ENCODE data around the gene INSRR.

Gene INSRR

DNA sequence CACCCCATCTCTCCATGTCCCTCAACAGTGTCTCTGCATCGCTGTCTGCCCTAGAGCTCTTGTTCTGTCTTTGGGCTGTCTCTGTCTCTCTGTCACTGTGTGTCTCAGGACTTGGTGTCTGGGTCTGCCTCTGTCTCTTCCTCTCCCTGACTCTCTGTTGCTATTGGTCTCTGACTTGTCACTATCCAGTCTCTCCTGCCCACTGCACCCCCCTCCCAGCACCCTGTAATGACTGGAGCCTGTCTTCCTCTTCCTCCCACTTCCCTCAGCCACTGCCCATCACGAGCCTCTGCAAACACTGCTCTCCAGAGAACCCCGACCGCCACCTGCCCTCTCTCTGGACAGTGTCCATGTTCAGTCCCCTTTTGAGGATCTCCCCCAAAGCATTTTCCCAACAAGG, 46.7 kb upstream of the INSRR start:
- TF ChIP-seq, protein P1, sequence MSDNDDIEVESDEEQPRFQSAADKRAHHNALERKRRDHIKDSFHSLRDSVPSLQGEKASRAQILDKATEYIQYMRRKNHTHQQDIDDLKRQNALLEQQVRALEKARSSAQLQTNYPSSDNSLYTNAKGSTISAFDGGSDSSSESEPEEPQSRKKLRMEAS (IDR thresholded peaks at IDR 0.05): no peak
- TF ChIP-seq CREB1 (IDR thresholded peaks at IDR 0.05; ENCODE audit: low read depth): no peak
- no peak for TF ChIP-seq YY1 (IDR thresholded peaks at IDR 0.05; ENCODE audit: low read depth)
- TF ChIP-seq, protein P2, sequence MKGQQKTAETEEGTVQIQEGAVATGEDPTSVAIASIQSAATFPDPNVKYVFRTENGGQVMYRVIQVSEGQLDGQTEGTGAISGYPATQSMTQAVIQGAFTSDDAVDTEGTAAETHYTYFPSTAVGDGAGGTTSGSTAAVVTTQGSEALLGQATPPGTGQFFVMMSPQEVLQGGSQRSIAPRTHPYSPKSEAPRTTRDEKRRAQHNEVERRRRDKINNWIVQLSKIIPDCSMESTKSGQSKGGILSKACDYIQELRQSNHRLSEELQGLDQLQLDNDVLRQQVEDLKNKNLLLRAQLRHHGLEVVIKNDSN (IDR thresholded peaks at IDR 0.05): no peak
- TF ChIP-seq EP300 (IDR thresholded peaks at IDR 0.05; ENCODE audit: borderline replicate concordance): no peak
- no peak for TF ChIP-seq RAD21 (IDR thresholded peaks at IDR 0.05; ENCODE audit: low read depth)
- TF ChIP-seq TAF1 (IDR thresholded peaks at IDR 0.05; ENCODE audit: low read depth): no peak
- TF ChIP-seq TEAD4 (IDR thresholded peaks at IDR 0.05): no peak
- TF ChIP-seq REST (IDR thresholded peaks at IDR 0.05; ENCODE audit: low read depth): no peak
- no peak for TF ChIP-seq CEBPB (IDR thresholded peaks at IDR 0.05)
- TF ChIP-seq ZBTB7A (IDR thresholded peaks at IDR 0.05; ENCODE audit: low read depth): no peak
- no peak for TF ChIP-seq FOXM1 (IDR thresholded peaks at IDR 0.05; ENCODE audit: borderline replicate concordance, low read depth)
- no peak for TF ChIP-seq EGR1 (IDR thresholded peaks at IDR 0.05)
- no peak for TF ChIP-seq NFIC (IDR thresholded peaks at IDR 0.05)
- TF ChIP-seq TCF12 (IDR thresholded peaks at IDR 0.05; ENCODE audit: low read depth): no peak

DNA sequence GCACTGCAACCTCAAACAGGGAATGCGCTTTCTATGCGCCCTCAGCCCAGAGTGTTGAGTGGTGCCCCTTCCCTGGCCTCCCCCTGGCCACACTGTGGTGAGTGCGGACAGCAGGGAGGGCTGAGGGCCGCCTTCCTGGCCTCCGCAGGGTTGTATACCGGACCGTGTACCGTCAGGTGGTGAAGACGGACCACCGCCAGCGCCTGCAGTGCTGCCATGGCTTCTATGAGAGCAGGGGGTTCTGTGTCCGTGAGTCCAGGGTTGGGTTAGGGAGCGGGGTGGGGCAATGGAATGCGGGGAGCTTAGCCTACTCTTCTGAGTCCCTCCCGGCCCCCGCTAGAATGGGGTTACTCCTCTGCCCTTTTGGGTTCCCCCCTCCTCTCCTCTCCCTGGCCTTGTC, 46.3 kb upstream of the INSRR start:
- TF ChIP-seq ZBTB7A (IDR thresholded peaks at IDR 0.05; ENCODE audit: low read depth): no peak
- TF ChIP-seq EGR1 (IDR thresholded peaks at IDR 0.05): no peak
- no peak for TF ChIP-seq NFIC (IDR thresholded peaks at IDR 0.05)
- TF ChIP-seq REST (IDR thresholded peaks at IDR 0.05; ENCODE audit: low read depth): no peak
- TF ChIP-seq, protein P1 (IDR thresholded peaks at IDR 0.05): no peak
- no peak for TF ChIP-seq RAD21 (IDR thresholded peaks at IDR 0.05; ENCODE audit: low read depth)
- TF ChIP-seq FOXM1 (IDR thresholded peaks at IDR 0.05; ENCODE audit: borderline replicate concordance, low read depth): no peak
- TF ChIP-seq YY1 (IDR thresholded peaks at IDR 0.05; ENCODE audit: low read depth): no peak
- no peak for TF ChIP-seq EP300 (IDR thresholded peaks at IDR 0.05; ENCODE audit: borderline replicate concordance)
- TF ChIP-seq TCF12 (IDR thresholded peaks at IDR 0.05; ENCODE audit: low read depth): no peak
- no peak for TF ChIP-seq TEAD4 (IDR thresholded peaks at IDR 0.05)
- TF ChIP-seq, protein P2 (IDR thresholded peaks at IDR 0.05): no peak
- TF ChIP-seq TAF1 (IDR thresholded peaks at IDR 0.05; ENCODE audit: low read depth): no peak
- TF ChIP-seq CREB1 (IDR thresholded peaks at IDR 0.05; ENCODE audit: low read depth): no peak
- TF ChIP-seq CEBPB (IDR thresholded peaks at IDR 0.05): no peak

DNA sequence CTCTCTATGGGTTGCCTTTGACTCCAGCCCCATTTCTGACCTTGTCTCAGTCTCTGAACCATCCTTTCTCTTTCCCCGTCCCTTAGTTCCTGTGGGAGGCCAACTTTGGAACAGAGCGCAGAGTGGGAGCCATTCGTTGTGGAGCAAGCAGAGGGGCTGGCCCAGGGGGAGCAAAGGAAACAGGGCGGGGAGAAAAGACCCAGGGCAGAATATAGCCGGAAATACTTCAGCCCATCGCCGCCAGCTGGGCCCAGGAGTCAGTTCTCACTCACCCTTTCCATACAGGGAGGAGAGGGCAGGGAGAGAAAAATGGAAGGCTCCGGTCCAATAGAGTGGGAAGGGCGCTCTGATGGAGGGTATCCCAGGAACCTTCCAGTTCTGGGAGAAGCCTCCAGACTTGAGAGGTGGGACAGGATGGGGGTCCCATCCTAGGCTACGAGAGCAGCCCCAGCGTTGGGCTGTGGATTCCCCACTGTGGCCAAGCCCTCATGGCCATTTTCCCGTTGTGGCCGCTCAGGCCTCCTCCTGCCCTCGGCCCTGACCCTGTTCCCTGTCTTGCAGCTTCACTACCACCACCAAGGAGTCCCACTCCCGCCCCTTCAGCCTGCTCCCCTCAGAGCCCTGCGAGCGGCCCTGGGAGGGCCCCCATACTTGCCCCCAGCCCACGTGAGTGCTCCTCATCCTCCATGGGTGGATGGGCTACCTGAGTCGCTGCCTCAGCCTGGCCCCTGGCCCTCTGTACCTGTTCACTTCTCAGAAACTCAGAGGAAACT, 45.5 kb upstream of the INSRR start:
- TF ChIP-seq FOXM1 (IDR thresholded peaks at IDR 0.05; ENCODE audit: borderline replicate concordance, low read depth) (no peak), EP300 (IDR thresholded peaks at IDR 0.05; ENCODE audit: borderline replicate concordance) (no peak), NFIC (IDR thresholded peaks at IDR 0.05) (no peak), REST (IDR thresholded peaks at IDR 0.05; ENCODE audit: low read depth) (no peak), EGR1 (IDR thresholded peaks at IDR 0.05) (no peak), CREB1 (IDR thresholded peaks at IDR 0.05; ENCODE audit: low read depth) (no peak), YY1 (IDR thresholded peaks at IDR 0.05; ENCODE audit: low read depth) (no peak), CEBPB (IDR thresholded peaks at IDR 0.05) (no peak), RAD21 (IDR thresholded peaks at IDR 0.05; ENCODE audit: low read depth) (no peak), TAF1 (IDR thresholded peaks at IDR 0.05; ENCODE audit: low read depth) (no peak), TEAD4 (IDR thresholded peaks at IDR 0.05) (no peak), TCF12 (IDR thresholded peaks at IDR 0.05; ENCODE audit: low read depth) (no peak), ZBTB7A (IDR thresholded peaks at IDR 0.05; ENCODE audit: low read depth) (no peak)
- TF ChIP-seq, protein P1 (IDR thresholded peaks at IDR 0.05): no peak
- TF ChIP-seq, protein P2 (IDR thresholded peaks at IDR 0.05): no peak
